Ramos (cell line): ENCODE results near the gene LARP4.
"Not testable (repeated sequence)": the region's sequence is repeated elsewhere in the genome, so short reads cannot be mapped to it uniquely, and the experiment has no call there.

ENCODE experiments used
- in situ Hi-C: fragments of 300-500 bp; cut with MboI; formaldehyde crosslinking; loops from one replicate; pipeline ENCODE4 v1.14.3; 2022; ENCODE audit warnings: low sequenced_read_pairs; ENCODE audit not compliant: unreplicated experiment

The LARP4 gene

DNA sequence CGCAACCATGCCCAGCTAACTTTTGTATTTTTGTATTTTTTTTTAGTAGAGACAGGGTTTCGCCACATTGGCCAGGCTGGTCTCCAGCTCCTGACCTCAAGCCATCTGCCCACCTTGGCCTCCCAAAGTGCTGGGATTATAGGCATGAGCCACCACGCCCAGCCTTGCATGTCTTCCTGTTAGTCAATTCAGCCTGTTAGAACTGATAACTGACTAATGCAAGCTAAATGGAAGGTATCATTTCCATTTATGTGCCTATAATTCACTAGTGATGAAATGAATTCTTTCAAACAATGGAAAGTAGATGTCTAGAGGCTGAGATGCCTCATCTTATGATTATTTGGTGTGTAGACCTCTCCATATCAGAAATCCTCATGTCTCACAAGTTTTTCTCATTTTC is 66.8 kb downstream of the LARP4 start:
- in situ Hi-C loops, result no loop called here

DNA sequence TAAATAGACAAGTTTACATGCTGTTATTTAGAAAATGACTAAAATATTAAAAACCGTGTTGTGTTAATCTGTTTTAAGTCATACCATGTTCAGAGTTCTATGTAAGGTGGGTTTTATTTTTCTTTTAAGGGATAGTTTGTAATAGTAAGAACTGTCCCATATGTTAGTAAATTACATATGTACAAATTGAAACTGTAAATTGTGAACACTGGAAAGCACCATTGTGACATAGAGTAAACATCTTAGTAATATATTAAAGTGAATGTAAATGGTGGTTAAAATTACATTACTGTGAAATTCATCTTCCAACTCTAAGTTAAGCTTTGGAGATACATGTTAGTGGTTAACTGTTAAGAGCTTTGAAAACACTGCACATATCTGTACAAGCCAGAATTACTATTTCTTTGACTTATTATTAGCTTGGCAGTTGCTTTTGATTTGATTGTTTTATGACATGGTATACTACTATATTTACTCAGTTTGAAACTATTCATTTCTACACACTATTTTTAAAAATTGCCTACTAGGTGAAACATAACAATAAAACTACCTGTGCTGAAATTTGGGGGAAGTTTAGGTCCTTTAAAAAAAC is 76.7 kb downstream of the LARP4 start:
- in situ Hi-C loops, result no loop called here

DNA sequence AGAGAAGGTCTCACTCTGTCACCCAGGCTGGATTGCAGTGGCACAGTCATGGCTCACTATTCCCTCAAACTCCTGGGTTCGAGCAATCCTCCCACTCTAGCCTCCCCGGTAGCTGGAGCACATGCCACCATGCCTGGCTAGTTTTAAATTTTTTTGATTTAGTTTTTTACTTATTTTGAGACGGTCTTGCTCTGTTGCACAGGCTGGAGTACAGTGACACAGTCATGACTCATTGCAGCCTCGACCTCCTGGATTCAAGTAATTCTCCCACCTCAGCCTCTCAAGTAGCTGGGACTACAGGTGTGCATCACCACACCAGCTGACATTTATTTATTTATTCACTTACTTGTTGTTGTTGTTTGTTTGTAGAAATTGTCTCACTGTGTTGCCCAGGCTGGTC is 81.9 kb downstream of the LARP4 start:
- in situ Hi-C loops, result no loop called here

DNA sequence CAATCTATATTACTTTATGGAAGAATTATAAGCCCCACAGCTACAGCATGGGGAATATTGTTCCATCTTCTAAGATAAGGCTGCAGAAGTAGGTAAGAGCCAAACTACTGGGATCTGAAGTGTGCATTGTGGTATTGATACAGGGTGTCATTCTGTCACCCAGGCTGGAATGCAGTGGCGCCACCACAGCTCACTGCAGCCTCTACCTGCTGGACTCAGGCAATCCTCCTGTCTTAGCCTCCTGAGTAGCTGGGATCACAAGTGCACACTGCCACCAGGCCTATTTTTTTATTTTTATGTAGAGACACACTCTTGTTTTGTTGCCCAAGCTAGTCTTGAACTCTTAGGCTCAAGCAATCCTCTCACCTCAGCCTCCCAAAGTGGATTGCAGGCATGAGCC is 82.8 kb downstream of the LARP4 start:
- in situ Hi-C loops, result no loop called here

DNA sequence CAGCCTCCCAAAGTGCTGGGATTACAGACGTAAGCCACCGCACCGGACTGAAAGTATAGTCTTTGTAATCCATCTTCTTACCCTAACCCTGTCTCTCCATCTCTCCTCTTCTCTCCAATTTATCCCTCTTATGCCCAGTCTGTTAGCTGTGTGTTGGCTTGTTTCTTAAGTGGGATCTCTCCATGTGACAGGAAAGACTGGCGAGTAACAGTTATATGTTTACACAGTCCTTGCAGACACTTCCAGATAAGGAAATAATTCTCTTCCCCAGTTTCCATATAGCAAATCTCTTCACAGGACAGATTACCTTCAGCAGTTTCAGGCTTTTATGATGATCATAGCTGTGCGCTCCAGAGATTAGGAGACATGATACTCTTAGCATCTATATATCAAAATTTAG is 88.1 kb downstream of the LARP4 start:
- in situ Hi-C loops, result no loop called here

DNA sequence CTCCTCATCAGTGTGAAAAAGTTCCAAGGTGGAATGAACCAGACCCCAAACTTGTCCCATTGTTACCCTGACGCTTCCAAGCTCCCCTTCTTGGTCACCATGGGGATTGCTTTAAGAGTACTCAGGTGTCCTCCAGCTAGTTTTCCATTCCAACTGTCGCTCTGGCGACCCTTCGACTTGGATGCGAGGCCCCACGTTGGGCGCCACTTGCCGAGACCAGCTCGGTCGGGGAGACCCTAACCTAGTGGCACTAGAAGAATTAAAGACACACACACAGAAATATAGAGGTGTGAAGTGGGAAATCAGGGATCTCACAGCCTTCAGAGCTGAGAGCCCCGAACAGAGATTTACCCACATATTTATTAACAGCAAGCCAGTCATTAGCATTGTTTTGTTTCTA is 97.4 kb downstream of the LARP4 start:
- in situ Hi-C loops, result not testable (repeated sequence)

DNA sequence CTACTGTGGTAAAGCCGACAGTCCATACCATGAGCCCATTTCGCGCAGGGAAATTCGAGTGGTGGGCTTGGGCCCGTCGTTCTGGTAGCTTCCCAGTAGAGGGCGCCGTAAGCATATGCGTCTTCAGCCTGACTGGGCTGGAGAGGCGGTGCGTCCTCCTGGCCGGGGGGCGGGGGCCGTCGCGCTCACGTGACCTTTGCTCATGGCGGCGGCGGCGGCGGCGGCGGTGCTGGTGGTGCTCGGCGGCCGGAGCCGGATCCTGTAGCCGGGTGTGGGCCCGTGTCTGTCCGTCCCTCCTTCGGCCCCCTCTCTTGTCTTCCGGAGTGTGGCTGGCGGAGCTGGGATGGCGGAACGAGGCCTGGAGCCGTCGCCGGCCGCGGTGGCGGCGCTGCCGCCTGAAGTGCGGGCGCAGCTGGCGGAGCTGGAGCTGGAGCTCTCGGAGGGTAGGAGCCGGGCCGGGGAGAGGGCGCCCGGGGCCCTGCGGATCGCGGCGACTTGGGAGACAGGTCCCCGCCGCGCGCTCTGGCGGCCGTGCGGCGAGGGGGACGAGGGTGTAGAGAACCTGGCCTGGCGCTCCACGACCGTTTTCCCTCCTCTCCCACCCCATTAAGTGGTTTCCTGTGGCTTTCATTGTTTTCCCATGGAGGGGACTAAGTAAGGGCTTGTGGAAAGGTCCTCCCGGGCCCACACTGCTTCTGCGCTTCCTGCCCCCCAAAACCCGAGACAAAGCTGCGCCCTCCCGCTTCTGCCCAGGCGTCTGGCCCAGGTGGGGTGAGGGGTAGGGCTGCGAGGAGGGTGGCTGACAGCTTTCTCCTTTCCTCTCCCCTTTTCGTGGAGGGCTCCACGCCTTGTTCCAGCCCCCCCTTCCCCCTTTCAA is 104.4 kb downstream of the LARP4 start, which contains the start of gene DIP2B:
DIP2B (plus strand) TSS at position 188 of the 877 bp plus-strand sequence; CDS start at position 344, 156 bp downstream.
- in situ Hi-C loops, result loop anchor here (5.0 kb wide), 1 partner anchor 137 kb away; no protein-coding TSS in a partner anchor

DNA sequence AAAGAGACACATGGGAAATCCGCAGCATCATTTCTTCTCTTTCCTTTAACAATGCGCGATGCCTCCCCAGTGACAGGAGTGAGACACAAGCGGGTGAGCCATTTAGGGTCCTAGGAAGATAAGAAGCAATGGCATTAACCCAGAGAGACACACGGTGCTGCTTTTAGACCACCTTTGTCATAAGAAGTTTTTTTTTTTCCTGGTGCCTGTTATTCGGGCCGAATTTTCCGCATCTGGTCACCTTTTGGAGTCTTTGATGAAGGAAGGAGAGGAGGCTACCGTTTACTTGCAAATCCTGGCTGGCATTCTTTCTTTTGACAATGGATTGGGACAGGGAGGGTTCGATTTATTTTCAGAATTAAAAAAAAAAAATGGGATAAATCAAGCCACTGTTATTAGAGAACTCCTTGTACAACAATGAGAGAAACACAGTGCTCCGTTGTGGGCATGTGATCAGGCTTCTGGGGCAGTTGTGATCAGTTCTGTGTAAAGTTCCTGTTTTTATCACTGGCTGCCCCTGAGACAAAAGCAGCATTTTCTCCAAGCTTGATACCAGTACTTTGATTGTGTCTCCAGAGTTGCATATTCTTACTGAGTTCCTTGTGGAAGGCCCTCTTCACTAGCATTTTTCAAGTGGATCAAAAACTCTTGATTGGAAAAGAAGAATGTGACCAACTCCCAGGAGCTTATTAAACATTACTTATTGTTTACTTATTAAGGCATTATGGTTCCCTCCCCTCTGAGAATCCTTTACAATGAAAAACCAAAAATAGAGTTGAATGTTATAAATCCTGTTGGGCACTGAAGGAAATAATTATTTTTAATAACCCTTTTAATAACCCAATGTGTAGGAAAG is 105.2 kb downstream of the LARP4 start:
- in situ Hi-C loops, result no loop called here

DNA sequence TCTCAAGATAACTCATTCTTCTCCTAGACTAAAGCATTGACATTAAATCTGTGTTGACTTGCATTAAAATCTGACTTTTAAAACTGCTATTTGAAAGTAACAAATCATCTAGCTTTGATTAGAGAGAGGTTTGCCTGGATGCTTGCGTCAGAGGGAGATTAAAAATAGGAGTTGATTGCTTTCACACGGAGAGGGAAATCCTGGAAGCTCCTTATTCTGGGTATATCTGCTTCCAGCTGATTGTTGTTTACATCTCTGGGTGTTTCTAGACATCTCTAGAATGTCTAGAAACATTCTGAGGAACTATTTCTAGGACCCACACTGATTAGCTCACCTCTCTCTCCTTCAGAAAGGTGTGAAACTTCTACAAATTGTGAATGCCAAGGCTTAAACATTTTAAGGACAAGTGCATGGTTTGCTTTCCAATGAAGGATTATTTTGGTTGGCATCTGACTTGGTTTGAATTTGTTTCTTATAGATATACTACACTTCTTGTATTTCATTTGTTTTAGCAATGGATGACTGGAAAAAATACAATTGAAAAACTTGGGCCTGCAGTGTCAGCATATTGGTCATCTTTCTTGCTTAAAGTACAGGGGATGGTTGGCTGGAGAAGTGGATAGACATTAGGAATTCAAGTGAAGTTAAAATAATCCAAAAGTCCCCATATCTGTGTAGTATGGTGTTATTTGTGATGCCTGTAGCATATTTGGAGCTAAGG is 106.2 kb downstream of the LARP4 start:
- in situ Hi-C loops, result no loop called here

DNA sequence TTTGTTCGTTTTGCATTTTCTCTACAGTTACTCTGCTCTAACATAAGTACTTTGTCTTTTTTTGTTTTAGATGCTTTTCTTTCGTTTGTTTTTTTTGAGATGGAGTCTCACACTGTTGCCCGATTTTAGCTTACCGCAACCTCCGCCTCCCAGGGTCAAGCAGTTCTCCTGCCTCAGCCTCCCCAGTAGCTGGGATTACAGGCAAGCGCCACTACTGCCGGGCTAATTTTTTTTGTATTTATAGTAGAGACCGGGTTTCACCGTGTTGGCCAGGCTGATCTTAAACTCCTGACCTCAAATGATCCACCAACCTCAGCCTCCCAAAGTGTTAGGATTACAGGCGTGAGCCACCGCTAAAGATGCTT is 106.8 kb downstream of the LARP4 start:
- in situ Hi-C loops, result no loop called here

DNA sequence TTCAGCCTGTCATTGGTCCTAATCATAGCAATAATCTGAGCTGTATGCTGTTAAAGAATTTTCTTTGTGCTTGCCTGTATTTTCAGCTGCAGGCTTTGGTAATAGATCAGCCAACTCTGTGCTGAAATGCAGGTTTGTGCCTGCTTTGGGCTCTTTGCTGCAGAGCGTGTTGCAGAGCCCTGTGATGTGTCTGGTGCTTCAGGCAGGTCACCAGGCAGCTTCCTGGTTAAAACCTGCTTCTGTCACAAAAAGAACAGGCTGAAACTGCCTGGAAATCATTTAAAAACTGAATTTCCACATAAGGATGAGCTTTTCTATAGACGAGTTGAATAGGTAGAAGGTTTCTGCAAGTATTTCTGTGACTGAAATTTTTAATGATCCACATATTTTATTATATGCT is 107.2 kb downstream of the LARP4 start:
- in situ Hi-C loops, result no loop called here

DNA sequence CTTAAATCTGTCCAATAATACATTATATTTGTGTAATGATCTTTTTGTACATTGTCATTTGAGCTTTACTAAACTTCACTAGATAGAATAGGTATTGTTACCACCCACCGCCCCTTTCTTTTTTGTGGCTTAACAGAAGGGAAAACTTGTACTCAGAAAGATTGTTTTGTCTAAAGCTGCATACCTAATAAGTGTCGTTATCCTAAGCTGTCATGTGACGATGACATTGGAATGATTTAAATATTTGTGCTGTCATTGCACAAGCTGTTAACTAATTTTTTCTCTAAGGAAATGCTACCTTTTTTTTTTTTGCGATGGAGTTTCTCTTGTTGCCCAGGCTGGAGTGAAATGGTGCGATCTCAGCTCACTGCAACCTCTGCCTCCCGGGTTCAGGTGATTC is 107.7 kb downstream of the LARP4 start:
- in situ Hi-C loops, result no loop called here

DNA sequence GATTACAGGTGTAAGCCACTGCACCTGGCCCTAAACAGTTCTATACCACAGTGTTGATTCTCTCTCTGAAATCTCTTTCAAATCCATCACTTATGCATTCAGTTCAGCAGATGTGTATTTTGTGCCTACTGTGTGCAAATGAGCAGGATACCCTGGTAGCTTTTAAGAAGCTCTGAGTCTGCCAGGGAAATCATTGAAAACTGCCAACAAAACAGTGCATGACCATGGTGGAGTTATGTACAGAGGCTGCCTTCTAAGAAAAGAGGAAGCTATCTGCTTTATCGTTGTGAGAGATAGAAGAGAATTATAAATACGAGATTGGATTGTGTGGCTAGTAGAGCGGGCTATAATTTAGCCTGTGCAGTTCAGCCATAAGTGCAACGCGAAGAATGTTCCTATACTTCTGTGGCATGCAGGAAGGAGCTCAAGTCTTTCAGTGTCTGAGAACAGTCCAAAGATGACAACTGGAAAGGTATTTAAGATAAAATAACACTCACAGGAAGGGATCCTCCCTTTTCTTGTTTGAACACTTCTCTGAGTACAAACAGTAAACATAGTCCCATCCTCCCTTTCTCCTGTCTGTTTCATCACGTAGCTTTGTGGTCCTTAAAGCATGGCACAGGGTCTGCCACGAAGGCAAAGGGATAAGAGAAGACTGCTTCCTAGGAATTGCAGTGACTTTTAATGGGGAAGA is 108.4 kb downstream of the LARP4 start:
- in situ Hi-C loops, result no loop called here

DNA sequence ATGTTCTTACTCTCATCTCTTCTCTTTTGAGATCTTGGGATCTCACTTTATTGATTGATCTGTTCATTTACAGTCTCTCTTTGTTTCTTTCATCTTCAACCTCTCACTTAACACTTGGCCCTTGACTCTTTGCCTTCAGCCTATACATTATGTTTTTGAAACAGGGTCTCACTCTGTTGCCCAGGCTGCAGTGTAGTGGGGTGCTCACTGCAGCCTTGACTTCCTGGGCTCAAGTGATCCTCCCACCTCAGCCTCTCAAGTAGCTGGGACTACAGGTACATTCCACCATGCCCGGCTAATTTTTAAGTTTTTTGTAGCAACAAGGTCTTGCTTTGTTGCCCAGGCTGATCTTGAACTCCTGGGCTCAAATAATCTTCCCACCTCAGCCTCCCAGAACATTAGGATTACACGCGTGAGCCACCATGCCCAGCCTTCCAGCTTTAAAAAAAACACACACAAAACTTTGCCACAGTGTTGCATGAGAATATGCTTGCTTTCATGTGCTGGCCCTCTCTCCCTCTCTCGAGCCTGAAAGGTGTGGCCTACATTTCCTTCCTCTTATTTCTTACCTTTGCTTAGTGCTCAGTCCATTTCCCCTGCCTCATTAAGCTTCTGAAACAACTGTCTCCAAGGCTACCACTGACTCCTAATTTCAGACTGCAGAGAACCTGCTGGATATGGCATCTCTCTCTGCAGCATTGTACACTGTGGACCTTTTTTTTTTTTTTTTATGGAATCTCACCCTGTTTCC is 114.0 kb downstream of the LARP4 start:
- in situ Hi-C loops, result no loop called here

DNA sequence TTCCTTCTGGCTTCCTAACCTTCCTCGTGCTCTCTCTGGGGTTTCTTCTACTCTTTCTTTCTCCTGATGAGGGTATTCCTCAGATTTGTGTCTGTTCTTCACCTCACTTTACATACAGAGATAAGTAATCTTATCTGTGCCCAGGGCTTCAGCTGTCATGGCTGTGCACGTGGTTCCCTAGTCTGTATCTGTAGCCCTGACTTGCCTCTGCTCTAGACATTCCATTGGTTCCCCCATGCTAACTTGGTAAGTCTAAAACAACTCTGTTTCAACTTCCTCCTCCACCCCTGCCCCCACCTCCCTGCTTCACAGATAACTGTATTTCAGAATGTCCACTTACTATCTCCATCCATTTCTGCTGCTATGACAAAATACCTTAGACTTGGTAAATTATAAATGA is 114.9 kb downstream of the LARP4 start:
- in situ Hi-C loops, result no loop called here

DNA sequence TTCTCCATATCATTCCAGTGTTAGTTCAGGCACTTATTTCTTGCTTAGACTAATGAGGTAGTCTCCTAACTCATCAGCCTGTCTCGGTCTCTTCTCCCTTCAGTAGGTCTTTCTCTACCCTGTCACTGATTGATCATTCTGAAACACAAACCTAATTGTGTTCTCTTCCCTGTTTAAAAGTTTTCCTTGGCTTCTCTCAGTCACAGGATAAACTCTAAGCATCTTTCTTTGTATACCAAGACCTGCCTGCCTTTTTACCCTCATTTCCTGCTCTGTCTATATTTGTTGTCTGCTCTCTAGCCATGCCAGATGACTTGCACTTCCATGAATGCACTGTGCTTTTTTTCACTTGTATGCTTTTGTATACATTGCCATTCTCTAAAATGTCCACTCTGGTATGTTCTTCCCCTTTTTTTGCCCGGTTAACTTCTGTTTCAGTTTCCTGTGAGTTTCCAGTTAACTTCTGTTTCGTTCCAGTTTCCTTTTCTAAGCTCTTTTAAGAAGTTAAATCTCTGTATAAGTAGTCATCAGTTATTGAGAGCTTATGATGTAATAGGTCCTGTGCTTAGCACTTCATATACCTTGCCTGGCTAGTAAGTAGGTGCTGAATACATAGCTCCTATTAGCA is 116.8 kb downstream of the LARP4 start:
- in situ Hi-C loops, result no loop called here

DNA sequence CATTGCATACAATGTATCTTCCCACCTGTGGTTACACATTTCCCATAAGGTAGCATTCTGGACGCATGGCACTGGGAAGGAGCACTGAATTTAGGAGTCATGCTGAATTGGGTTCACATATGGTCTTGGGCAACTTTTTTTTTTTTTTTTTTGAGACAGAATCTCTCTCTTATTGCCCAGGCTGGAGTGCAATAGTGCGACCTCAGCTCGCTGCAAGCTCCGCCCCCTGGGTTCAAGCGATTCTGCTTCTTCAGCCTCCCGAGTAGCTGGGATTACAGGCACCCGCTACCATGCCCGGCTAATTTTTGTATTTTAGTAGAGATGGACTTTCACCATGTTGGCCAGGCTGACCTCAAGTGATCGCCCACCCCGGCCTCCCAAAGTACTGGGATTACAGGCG is 117.4 kb downstream of the LARP4 start:
- in situ Hi-C loops, result no loop called here

DNA sequence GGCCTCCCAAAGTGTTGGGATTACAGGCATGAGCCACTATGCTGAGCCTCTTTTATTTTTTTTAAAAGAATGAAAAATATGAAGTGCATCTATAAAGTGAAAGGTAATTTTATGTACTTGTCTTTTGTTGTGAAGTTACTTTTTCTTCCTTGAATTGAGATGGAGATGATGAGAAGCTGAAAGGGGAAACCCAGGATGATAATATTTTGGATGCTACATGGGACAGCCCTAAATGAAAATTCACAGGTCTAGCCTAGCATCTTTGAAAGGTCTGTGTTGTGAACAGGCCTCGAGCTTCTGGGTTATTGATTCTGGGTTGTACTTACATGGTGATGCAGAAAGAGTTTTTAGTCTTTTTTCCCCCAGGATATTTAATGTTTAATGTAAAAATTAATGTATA is 118.7 kb downstream of the LARP4 start:
- in situ Hi-C loops, result no loop called here
